WTC11 (cell line): Measurements from ENCODE around the gene BBLN. TPM values are rescaled to one million over a fixed set of nuclear protein-coding genes. Genes with fewer than 3 reads are reported as not detected.
"Not testable (repeated sequence)": the region's sequence is repeated elsewhere in the genome, so short reads cannot be mapped to it uniquely, and the experiment has no call there.

Source experiments
- ATAC-seq: fragments of 200-7000 bp; cut with Tn5 transposase; 2 replicates; pipeline ENCODE4 v1.10.0; 2021; ENCODE audit warnings: mild to moderate bottlenecking, moderate library complexity
- CTCF ChIA-PET: fragments of 300-600 bp; sonication (Branson Sonifier 250); formaldehyde crosslinking; loops from one replicate; lab custom pipeline; 2021; ENCODE audit warnings: antibody characterized with exemption; lab: Charles Lee
- POLR2A ChIA-PET: fragments of 350-600 bp; sonication (Branson Sonifier 250); formaldehyde crosslinking; loops from one replicate; lab custom pipeline; 2021; ENCODE audit warnings: antibody characterized with exemption; lab: Charles Lee
- DNase-seq: peaks from one replicate; pipeline ENCODE4 v3.0.0; 2021; ENCODE audit warnings: low spot score
- H3K27ac Mint-ChIP-seq: 2 replicates; pipeline ENCODE4 v1.8.0; 2021; ENCODE audit warnings: mixed read lengths
- H3K27me3 Mint-ChIP-seq: 2 replicates; pipeline ENCODE4 v1.8.0; 2021; ENCODE audit warnings: low read depth, mild to moderate bottlenecking, moderate library complexity, mixed read lengths
- H3K36me3 Mint-ChIP-seq: 2 replicates; pipeline ENCODE4 v1.8.0; 2021; ENCODE audit warnings: mixed read lengths
- H3K4me1 Mint-ChIP-seq: 2 replicates; pipeline ENCODE4 v1.8.0; 2022; ENCODE audit warnings: mixed read lengths
- H3K4me3 Mint-ChIP-seq: 2 replicates; pipeline ENCODE4 v1.8.0; 2021; ENCODE audit warnings: mild to moderate bottlenecking, moderate library complexity, mixed read lengths
- H3K9me3 Mint-ChIP-seq: 2 replicates; pipeline ENCODE4 v1.8.0; 2021; ENCODE audit warnings: mixed read lengths
- CBFB ChIP-seq: sonication (generic); formaldehyde crosslinking; IDR thresholded peaks from 2 replicates; pipeline ENCODE4 v1.8.1; 2022; ENCODE audit warnings: mild to moderate bottlenecking, low read depth, missing genetic modification reagents
- CREM ChIP-seq: sonication (generic); formaldehyde crosslinking; IDR thresholded peaks from 2 replicates; pipeline ENCODE4 v1.8.1; 2022; ENCODE audit warnings: mild to moderate bottlenecking, missing genetic modification reagents, moderate library complexity
- ETV6 ChIP-seq: sonication (generic); formaldehyde crosslinking; IDR thresholded peaks from 2 replicates; pipeline ENCODE4 v1.8.1; 2022; ENCODE audit warnings: mild to moderate bottlenecking, missing genetic modification reagents
- FOXK1 ChIP-seq: sonication (generic); formaldehyde crosslinking; IDR thresholded peaks from 2 replicates; pipeline ENCODE4 v1.8.0; 2022; ENCODE audit warnings: mild to moderate bottlenecking, moderate library complexity, missing genetic modification reagents
- FOXP1 ChIP-seq: sonication (generic); formaldehyde crosslinking; IDR thresholded peaks from 2 replicates; pipeline ENCODE4 v1.8.0; 2022; ENCODE audit warnings: missing genetic modification reagents, mild to moderate bottlenecking, moderate library complexity, borderline replicate concordance
- MXD4 ChIP-seq: fragments of 250-450 bp; sonication (Bioruptor Pico); IDR thresholded peaks from 2 replicates; pipeline ENCODE4 v1.8.0; 2021; ENCODE audit warnings: mild to moderate bottlenecking, moderate library complexity, borderline replicate concordance
- SMAD4 ChIP-seq: sonication (generic); formaldehyde crosslinking; IDR thresholded peaks from 2 replicates; pipeline ENCODE4 v1.8.0; 2022; ENCODE audit warnings: mild to moderate bottlenecking, missing genetic modification reagents
- ZBTB21 ChIP-seq: sonication (generic); formaldehyde crosslinking; IDR thresholded peaks from 2 replicates; pipeline ENCODE4 v1.8.1; 2023; ENCODE audit warnings: mild to moderate bottlenecking, missing genetic modification reagents, borderline replicate concordance
- ZNF138 ChIP-seq: sonication (generic); formaldehyde crosslinking; conservative IDR thresholded peaks from 2 replicates; pipeline ENCODE4 v1.8.1; 2022; ENCODE audit warnings: mild to moderate bottlenecking, moderate library complexity, missing genetic modification reagents
- total RNA-seq: library from RNA; stranded (reverse); gene quantifications from 3 replicates; pipeline ENCODE4 v1.2.3, GENCODE V29; 2021
- TF ChIP-seq, protein P1 (sequence below): sonication (generic); formaldehyde crosslinking; IDR thresholded peaks from 2 replicates; pipeline ENCODE4 v1.8.1; 2022; ENCODE audit warnings: mild to moderate bottlenecking, missing genetic modification reagents, moderate library complexity, borderline replicate concordance
- TF ChIP-seq, protein P2 (sequence below): sonication (generic); formaldehyde crosslinking; IDR thresholded peaks from 2 replicates; pipeline ENCODE4 v1.8.0; 2023; ENCODE audit warnings: mild to moderate bottlenecking, missing genetic modification reagents
- TF ChIP-seq, protein P3 (sequence below): sonication (generic); formaldehyde crosslinking; conservative IDR thresholded peaks from 2 replicates; pipeline ENCODE4 v1.8.1; 2022; ENCODE audit warnings: mild to moderate bottlenecking, missing genetic modification reagents
- TF ChIP-seq, protein P4 (sequence below): fragments of 250-450 bp; sonication (Bioruptor Pico); IDR thresholded peaks from 2 replicates; pipeline ENCODE4 v1.9.0; 2021; ENCODE audit warnings: mild to moderate bottlenecking, borderline replicate concordance
- TF ChIP-seq, protein P5 (sequence below): fragments of 250-450 bp; sonication (Bioruptor Pico); IDR thresholded peaks from 2 replicates; pipeline ENCODE4 v1.8.0; 2021; ENCODE audit warnings: mild to moderate bottlenecking
- TF ChIP-seq, protein P6 (sequence below): sonication (generic); formaldehyde crosslinking; IDR thresholded peaks from 2 replicates; pipeline ENCODE4 v1.8.1; 2023; ENCODE audit warnings: mild to moderate bottlenecking, missing genetic modification reagents, moderate library complexity
- TF ChIP-seq, protein P7 (sequence below): sonication (generic); formaldehyde crosslinking; IDR thresholded peaks from 2 replicates; pipeline ENCODE4 v1.8.0; 2022; ENCODE audit warnings: mild to moderate bottlenecking, missing genetic modification reagents
- TF ChIP-seq, protein P8 (sequence below): sonication (generic); formaldehyde crosslinking; IDR thresholded peaks from 2 replicates; pipeline ENCODE4 v1.8.1; 2022; ENCODE audit warnings: mild to moderate bottlenecking, moderate library complexity, missing genetic modification reagents

The BBLN gene
- total RNA-seq, 1 experiment from 2014 or later: 77.1 TPM

DNA sequence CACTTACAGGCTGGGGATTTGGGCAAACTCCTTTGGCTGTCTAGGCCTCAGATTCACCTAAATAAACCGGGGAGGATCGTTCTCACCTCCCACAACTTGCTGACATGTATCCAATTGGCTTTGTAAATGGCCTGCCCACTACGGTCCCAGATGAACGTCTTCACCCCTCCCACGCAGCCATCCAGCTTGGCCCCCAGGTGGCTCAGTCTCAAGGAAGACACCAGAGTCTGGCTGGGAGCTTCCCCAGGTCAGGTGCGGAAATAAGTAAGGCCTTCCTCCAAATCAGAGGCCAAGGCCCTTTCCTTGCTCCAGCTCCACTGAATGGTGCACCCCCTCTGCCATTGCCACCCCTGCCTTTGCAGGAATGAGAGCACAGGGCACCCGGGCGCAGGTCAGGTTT, 19.9 kb downstream of the BBLN start:
- TF ChIP-seq CBFB: no peak
- TF ChIP-seq, all 79 proteins: peak for 0
- ChIA-PET CTCF (interaction anchor here (1.2 kb wide), 1 partner anchor 62 kb away, joined by 5 read pairs; no protein-coding TSS in a partner anchor), POLR2A (interaction anchor here (0.5 kb wide), 1 partner anchor 351 kb away, joined by 4 read pairs; no protein-coding TSS in a partner anchor)
- Mint-ChIP-seq H3K9me3 (no peaks in the 10 kb centered on the region), H3K36me3 (peaks cover 32% of the 10 kb centered on the region), H3K4me1 (no peaks in the 10 kb centered on the region), H3K4me3 (no peak overlapping the region), H3K27me3 (no peaks in the 10 kb centered on the region), H3K27ac (no peak overlapping the region)
- no peak for ATAC-seq
- DNase-seq: no peak

DNA sequence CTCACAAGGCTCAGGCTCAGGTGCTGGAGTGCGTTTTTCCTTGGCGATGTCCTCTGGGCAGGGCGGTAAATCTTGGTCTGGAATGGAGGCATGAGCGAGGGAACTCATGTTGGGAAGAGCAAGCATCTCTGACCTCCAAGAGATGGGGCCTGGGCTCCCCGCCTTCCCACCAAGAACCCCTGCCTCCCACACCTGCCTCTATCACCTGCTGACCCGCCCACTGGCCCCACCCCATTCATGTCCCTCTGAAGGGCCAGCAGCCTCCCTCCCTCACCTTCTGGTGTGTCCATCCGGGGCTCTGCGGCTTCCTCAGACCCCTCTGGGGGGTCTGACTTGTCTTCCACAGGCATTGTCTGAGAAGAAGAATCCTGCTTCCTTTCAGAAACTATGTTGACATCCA, 20.4 kb downstream of the BBLN start:
- peaks cover 32% of the 10 kb centered on the region for H3K36me3 Mint-ChIP-seq
- TF ChIP-seq SMAD4 (CRISPR knock-in tag) (no peak), ETV6 (CRISPR knock-in tag) (no peak), ZNF138 (CRISPR knock-in tag) (no peak), MXD4 (no peak), FOXP1 (CRISPR knock-in tag) (no peak), CREM (CRISPR knock-in tag) (no peak), ZBTB21 (CRISPR knock-in tag) (no peak), FOXK1 (CRISPR knock-in tag) (no peak)
- TF ChIP-seq, protein P1, sequence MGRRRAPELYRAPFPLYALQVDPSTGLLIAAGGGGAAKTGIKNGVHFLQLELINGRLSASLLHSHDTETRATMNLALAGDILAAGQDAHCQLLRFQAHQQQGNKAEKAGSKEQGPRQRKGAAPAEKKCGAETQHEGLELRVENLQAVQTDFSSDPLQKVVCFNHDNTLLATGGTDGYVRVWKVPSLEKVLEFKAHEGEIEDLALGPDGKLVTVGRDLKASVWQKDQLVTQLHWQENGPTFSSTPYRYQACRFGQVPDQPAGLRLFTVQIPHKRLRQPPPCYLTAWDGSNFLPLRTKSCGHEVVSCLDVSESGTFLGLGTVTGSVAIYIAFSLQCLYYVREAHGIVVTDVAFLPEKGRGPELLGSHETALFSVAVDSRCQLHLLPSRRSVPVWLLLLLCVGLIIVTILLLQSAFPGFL (CRISPR knock-in tag): no peak
- TF ChIP-seq, protein P2, sequence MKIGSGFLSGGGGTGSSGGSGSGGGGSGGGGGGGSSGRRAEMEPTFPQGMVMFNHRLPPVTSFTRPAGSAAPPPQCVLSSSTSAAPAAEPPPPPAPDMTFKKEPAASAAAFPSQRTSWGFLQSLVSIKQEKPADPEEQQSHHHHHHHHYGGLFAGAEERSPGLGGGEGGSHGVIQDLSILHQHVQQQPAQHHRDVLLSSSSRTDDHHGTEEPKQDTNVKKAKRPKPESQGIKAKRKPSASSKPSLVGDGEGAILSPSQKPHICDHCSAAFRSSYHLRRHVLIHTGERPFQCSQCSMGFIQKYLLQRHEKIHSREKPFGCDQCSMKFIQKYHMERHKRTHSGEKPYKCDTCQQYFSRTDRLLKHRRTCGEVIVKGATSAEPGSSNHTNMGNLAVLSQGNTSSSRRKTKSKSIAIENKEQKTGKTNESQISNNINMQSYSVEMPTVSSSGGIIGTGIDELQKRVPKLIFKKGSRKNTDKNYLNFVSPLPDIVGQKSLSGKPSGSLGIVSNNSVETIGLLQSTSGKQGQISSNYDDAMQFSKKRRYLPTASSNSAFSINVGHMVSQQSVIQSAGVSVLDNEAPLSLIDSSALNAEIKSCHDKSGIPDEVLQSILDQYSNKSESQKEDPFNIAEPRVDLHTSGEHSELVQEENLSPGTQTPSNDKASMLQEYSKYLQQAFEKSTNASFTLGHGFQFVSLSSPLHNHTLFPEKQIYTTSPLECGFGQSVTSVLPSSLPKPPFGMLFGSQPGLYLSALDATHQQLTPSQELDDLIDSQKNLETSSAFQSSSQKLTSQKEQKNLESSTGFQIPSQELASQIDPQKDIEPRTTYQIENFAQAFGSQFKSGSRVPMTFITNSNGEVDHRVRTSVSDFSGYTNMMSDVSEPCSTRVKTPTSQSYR: no peak
- TF ChIP-seq, protein P3, sequence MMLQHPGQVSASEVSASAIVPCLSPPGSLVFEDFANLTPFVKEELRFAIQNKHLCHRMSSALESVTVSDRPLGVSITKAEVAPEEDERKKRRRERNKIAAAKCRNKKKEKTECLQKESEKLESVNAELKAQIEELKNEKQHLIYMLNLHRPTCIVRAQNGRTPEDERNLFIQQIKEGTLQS (CRISPR knock-in tag): no peak
- TF ChIP-seq, protein P4, sequence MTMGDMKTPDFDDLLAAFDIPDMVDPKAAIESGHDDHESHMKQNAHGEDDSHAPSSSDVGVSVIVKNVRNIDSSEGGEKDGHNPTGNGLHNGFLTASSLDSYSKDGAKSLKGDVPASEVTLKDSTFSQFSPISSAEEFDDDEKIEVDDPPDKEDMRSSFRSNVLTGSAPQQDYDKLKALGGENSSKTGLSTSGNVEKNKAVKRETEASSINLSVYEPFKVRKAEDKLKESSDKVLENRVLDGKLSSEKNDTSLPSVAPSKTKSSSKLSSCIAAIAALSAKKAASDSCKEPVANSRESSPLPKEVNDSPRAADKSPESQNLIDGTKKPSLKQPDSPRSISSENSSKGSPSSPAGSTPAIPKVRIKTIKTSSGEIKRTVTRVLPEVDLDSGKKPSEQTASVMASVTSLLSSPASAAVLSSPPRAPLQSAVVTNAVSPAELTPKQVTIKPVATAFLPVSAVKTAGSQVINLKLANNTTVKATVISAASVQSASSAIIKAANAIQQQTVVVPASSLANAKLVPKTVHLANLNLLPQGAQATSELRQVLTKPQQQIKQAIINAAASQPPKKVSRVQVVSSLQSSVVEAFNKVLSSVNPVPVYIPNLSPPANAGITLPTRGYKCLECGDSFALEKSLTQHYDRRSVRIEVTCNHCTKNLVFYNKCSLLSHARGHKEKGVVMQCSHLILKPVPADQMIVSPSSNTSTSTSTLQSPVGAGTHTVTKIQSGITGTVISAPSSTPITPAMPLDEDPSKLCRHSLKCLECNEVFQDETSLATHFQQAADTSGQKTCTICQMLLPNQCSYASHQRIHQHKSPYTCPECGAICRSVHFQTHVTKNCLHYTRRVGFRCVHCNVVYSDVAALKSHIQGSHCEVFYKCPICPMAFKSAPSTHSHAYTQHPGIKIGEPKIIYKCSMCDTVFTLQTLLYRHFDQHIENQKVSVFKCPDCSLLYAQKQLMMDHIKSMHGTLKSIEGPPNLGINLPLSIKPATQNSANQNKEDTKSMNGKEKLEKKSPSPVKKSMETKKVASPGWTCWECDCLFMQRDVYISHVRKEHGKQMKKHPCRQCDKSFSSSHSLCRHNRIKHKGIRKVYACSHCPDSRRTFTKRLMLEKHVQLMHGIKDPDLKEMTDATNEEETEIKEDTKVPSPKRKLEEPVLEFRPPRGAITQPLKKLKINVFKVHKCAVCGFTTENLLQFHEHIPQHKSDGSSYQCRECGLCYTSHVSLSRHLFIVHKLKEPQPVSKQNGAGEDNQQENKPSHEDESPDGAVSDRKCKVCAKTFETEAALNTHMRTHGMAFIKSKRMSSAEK: no peak
- TF ChIP-seq, protein P5, sequence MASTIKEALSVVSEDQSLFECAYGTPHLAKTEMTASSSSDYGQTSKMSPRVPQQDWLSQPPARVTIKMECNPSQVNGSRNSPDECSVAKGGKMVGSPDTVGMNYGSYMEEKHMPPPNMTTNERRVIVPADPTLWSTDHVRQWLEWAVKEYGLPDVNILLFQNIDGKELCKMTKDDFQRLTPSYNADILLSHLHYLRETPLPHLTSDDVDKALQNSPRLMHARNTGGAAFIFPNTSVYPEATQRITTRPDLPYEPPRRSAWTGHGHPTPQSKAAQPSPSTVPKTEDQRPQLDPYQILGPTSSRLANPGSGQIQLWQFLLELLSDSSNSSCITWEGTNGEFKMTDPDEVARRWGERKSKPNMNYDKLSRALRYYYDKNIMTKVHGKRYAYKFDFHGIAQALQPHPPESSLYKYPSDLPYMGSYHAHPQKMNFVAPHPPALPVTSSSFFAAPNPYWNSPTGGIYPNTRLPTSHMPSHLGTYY: no peak
- TF ChIP-seq, protein P6, sequence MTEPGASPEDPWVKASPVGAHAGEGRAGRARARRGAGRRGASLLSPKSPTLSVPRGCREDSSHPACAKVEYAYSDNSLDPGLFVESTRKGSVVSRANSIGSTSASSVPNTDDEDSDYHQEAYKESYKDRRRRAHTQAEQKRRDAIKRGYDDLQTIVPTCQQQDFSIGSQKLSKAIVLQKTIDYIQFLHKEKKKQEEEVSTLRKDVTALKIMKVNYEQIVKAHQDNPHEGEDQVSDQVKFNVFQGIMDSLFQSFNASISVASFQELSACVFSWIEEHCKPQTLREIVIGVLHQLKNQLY (CRISPR knock-in tag): no peak
- TF ChIP-seq, protein P7, sequence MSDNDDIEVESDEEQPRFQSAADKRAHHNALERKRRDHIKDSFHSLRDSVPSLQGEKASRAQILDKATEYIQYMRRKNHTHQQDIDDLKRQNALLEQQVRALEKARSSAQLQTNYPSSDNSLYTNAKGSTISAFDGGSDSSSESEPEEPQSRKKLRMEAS (CRISPR knock-in tag): no peak
- TF ChIP-seq, protein P8, sequence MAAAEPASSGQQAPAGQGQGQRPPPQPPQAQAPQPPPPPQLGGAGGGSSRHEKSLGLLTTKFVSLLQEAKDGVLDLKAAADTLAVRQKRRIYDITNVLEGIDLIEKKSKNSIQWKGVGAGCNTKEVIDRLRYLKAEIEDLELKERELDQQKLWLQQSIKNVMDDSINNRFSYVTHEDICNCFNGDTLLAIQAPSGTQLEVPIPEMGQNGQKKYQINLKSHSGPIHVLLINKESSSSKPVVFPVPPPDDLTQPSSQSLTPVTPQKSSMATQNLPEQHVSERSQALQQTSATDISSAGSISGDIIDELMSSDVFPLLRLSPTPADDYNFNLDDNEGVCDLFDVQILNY: no peak
- ATAC-seq (no peak), DNase-seq (no peak)
- ChIA-PET POLR2A (interaction anchor here (0.5 kb wide), 1 partner anchor 351 kb away, joined by 4 read pairs; no protein-coding TSS in a partner anchor), CTCF (no interaction called here)
- no peak overlapping the region for H3K27ac Mint-ChIP-seq
- no peaks in the 10 kb centered on the region for H3K27me3 Mint-ChIP-seq
- H3K4me1 Mint-ChIP-seq: no peaks in the 10 kb centered on the region
- H3K4me3 Mint-ChIP-seq: no peak overlapping the region
- no peaks in the 10 kb centered on the region for H3K9me3 Mint-ChIP-seq

DNA sequence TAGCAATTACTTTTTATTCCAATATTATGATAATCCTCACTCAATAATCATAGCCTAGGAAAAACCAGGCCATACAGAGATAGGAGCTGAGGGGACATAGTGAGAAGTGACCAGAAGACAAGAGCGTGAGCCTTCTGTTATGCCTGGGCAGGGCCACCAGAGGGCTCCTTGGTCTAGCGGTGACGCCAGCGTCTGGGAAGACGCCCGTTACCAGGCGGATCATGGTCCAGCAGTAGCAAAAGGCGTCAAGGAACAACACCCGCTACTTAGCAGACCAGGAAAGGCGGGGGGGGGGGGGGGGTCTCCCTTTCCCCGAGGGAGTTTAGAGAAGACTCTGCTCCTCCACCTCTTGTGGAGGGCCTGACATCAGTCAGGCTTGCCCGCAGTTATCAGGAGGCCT, 21.4 kb downstream of the BBLN start:
- ChIA-PET POLR2A (interaction anchor here (0.7 to 0.8 kb wide), 2 partner anchors 22 to 29 kb away, joined by 3 to 15 read pairs; partner anchors contain the start of gene BBLN), CTCF (interaction anchor here (0.7 to 0.8 kb wide), 5 partner anchors 10 to 78 kb away, joined by 3 to 4 read pairs (median 4); partner anchors contain the start of gene CIZ1)
- H3K36me3 Mint-ChIP-seq: peaks cover 35% of the 10 kb centered on the region
- H3K4me1 Mint-ChIP-seq, H3K9me3 Mint-ChIP-seq, H3K27me3 Mint-ChIP-seq, ATAC-seq, H3K4me3 Mint-ChIP-seq: not testable (repeated sequence)
- peak overlapping the region; percentile 29; the same call in 1 of the 2 replicates for H3K27ac Mint-ChIP-seq
- peak; percentile 81 for DNase-seq
